GM11168 (cell line): ENCODE data around the gene RNF114.
"Not testable (repeated sequence)": the region's sequence is repeated elsewhere in the genome, so short reads cannot be mapped to it uniquely, and the experiment has no call there.

Source experiments
- in situ Hi-C: fragments of 300-500 bp; cut with MboI; formaldehyde crosslinking; loops from one replicate; pipeline ENCODE4 v1.12.0; 2022; ENCODE audit warnings: low sequenced_read_pairs; ENCODE audit not compliant: unreplicated experiment

Gene RNF114

GRCh38 chr20:49957089-49957938 is 21.1 kb downstream of the RNF114 start:
- in situ Hi-C loops: not testable (repeated sequence)

GRCh38 chr20:49961413-49961812 is 25.2 kb downstream of the RNF114 start:
- in situ Hi-C loops: no loop called here

- in situ Hi-C loops: no loop called here
Measured at GRCh38 chr20:49964964-49965780, 29.0 kb downstream of the RNF114 start.

- in situ Hi-C loops: no loop called here
Measured at GRCh38 chr20:49965781-49966305, 29.6 kb downstream of the RNF114 start.

GRCh38 chr20:49966861-49967260 is 30.7 kb downstream of the RNF114 start:
- in situ Hi-C loops: no loop called here

- in situ Hi-C loops: no loop called here
Measured at GRCh38 chr20:49969234-49969633, 33.0 kb downstream of the RNF114 start.

GRCh38 chr20:49969946-49970345 is 33.7 kb downstream of the RNF114 start:
- in situ Hi-C loops: no loop called here

- in situ Hi-C loops: no loop called here
Measured at GRCh38 chr20:49970498-49970897, 34.3 kb downstream of the RNF114 start.

GRCh38 chr20:49973981-49974380 is 37.8 kb downstream of the RNF114 start:
- in situ Hi-C loops: no loop called here

GRCh38 chr20:49976542-49976941 is 40.3 kb downstream of the RNF114 start:
- in situ Hi-C loops: no loop called here

- in situ Hi-C loops: not testable (repeated sequence)
Measured at GRCh38 chr20:49977740-49978139, 41.5 kb downstream of the RNF114 start.

- in situ Hi-C loops: no loop called here
Measured at GRCh38 chr20:49978685-49979029, 42.5 kb downstream of the RNF114 start.

- in situ Hi-C loops: no loop called here
Measured at GRCh38 chr20:49979030-49979832, 43.0 kb downstream of the RNF114 start.

GRCh38 chr20:49980140-49981008 is 44.2 kb downstream of the RNF114 start:
- in situ Hi-C loops: loop anchor here (5.0 kb wide), 2 partner anchors 82 to 187 kb away; no protein-coding TSS in a partner anchor

GRCh38 chr20:49981218-49982071 is 45.2 kb downstream of the RNF114 start:
- in situ Hi-C loops: loop anchor here (5.0 kb wide), 2 partner anchors 81 to 186 kb away; no protein-coding TSS in a partner anchor

- in situ Hi-C loops: loop anchor here (5.0 kb wide), 2 partner anchors 80 to 185 kb away; no protein-coding TSS in a partner anchor
Measured at GRCh38 chr20:49982072-49982345, 45.8 kb downstream of the RNF114 start.

- in situ Hi-C loops: loop anchor here (5.0 kb wide), 2 partner anchors 80 to 185 kb away; no protein-coding TSS in a partner anchor
Measured at GRCh38 chr20:49982346-49983122, 46.3 kb downstream of the RNF114 start, which contains the start of gene SNAI1. TSS of gene SNAI1 (plus strand) at chr20:49982980. CDS start at chr20:49983060, 80 bp downstream.
